HG02759 (cell line): ENCODE data around the gene RPL31.
"Not testable (repeated sequence)": the region's sequence is repeated elsewhere in the genome, so short reads cannot be mapped to it uniquely, and the experiment has no call there.

Experiments used
- ATAC-seq: cut with Tn5 transposase; IDR thresholded peaks from one replicate; pipeline ENCODE4 v1.9.1; 2021; ENCODE audit warnings: mild to moderate bottlenecking, moderate library complexity; ENCODE audit not compliant: unreplicated experiment

The RPL31 gene

DNA sequence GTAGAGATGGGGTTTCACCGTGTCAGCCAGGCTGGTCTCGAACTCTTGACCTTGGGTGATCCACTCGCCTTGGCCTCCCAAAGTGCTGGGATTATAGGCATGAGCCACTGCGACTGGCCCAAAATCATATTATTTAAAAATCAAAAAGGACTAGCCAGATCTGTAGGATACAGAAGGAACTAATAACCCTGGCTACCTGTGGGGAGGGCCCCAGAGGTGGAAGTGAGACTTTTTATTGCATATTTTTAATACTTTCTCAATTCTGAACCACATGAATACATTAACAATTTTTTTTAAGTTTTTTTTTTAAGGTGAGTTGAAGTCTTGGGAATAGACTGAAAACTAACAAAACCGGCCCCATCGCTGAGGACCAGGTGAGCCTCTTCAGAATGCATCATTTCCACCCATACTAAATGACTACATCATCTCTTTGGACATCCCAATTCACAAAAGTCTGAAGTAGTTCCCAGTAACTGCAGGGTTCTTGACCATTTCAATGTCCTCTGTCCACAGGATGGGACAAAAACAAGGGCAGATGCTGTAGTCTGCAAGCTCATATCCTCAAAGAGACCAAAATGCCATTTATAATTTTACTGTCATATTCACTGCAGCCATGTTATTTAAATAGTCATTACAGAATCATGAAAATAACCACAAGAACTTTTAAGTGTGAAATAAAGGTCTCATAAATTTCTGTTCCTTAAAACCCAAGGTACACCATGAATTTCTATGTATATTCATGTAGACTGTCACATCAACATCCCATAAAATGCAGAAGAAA, 21.4 kb downstream of the RPL31 start:
- no peak for ATAC-seq

GRCh38 chr2:101025561-101025960, 23.5 kb downstream of the RPL31 start:
- no peak for ATAC-seq

- ATAC-seq, result no peak
These were observed 24.2 kb downstream of the RPL31 start for GRCh38 chr2:101026253-101026701.

GRCh38 chr2:101026923-101027469, 24.9 kb downstream of the RPL31 start:
- no peak for ATAC-seq

- no peak for ATAC-seq
These were observed 25.8 kb downstream of the RPL31 start for GRCh38 chr2:101027852-101028251.

DNA sequence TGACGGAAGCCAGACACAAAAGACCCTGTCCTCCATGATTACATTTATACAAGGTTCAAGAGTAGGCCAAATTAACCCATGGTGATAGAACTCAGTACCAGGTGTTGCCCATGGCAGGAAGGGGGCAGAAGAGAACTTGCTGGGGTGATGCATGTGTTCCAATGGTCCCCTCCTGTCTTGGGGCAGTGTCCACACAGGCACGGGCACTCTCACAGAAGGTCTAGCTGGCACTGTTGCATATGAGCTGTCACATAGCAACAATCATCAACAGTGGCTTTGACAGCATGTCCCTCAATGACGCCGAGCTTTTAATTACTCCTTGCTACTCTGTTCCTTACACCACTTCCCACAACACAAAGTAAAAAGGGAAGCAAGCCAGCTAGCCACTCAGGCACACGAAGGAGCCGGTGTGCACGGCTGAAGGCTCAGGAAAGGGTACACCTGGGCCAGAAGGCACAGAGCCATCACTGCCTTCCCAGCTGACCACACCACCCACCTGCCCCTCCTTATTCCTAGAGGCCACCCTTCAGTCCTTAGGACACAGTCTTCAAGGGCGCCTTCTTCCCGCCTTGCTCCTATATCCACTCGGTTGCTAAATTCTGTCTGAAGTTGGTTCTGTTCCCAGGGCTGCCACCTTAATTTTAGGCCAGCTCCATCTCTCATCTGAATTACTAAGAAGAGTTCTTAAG, 28.9 kb downstream of the RPL31 start:
- ATAC-seq, result no peak

DNA sequence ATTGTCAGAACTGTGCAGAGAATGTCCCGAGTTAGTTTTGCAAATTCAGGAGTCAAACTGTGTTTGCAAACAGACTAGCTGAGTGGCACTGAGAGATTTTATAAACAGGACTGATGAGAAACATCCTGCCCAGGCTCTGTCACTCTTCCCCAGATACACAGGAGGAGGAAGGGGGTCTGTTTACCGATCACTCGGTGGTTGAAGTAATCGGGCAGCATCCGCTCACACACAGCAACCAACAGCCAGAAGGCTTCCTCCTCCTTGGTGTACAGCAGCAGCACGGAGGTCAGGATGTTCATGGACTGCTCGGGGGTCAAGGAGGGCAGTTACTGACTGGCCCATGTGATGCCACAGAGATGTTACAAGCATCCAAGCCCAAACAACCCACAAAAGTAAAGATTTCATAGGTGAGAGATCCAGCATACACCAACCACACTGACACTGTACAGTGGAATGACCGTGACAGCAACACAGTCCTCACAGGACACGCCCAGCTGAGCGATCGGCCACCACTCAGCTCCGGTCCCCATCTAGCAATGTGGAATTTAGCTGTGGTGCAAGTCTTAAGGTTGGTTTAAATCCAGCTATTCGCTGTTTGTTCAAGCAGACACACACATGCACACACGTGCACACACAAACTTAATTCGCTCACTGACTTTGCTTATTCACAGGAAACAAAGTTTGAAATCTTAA, 30.1 kb downstream of the RPL31 start:
- no peak for ATAC-seq

- ATAC-seq, result no peak
These were observed 34.5 kb downstream of the RPL31 start for GRCh38 chr2:101036562-101036961.

- no peak for ATAC-seq
These were observed 35.2 kb downstream of the RPL31 start for GRCh38 chr2:101037161-101037755.

DNA sequence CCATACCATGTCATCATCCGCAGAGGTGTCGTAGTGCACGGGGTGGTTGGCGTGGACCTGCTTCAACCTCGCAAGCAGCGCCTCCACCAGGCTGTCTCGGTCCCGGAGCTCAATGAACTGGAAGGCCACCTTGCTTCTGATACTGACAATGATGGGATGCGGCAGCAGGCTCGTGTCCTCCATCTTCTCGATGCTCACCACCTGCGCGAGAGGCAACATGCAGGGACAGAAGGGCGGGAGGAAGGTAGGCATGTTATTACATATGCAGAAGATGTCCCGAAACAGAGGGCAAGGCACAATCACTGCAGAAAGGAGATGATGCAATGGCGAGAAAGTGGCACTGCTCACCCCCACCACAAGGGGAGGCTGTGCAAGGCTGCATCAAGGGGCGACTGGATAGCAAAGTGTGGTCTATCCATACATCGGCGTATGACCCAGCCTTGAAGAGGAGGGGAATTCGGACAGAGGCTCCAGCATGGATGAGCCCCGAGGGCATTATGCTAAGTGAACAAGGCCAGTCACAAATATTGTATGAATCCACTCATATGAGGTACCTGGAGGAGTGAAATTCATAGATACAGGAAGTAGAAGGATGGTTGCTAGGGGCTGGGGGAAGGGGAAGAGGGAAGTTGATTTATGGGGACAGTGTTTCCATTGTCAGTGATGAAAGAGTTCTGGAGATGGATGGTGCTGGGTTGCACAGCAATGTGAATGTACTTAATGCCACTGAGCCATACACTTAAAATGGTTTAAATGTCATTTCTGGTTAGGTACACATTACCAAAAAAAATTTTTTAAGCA, 36.6 kb downstream of the RPL31 start:
- no peak for ATAC-seq

- no peak for ATAC-seq
These were observed 38.0 kb downstream of the RPL31 start for GRCh38 chr2:101040072-101040471.

DNA sequence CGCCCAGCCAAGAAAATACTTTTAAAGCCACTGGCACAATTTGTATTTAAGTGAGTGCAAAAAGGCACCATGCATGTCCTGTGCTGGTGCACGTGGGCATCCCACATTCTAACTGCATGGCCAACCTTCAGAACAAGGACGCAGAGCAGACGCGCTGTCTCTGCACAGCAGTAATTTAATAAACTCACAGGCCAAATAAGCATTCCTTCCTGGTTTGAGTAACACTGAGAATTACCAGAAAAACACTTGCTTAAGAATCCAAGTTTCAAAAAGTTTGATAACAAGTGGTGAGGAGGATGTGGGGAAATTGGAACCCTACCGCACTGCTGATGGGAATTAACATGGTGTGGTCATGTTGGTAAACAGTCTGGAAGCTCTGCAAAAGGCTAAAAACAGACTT, 38.7 kb downstream of the RPL31 start:
- no peak for ATAC-seq

DNA sequence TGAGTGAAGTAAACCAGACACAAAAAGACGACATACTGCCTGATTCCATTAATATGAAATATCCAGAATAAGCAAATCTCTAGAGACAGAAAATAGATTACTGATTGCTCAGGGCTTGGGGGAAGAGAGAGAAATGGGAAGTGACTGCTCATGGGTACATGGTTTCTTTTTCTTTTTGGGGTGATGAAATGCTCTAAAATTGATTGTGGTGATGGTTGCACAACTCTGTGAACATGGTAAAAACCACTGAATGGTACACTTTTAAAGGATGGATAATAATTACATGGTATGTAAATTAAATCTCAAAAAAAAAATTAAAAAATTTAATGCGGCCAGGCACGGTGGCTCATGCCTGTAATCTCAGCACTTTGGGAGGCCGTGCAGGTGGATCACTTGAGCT, 39.3 kb downstream of the RPL31 start:
- ATAC-seq, result no peak

DNA sequence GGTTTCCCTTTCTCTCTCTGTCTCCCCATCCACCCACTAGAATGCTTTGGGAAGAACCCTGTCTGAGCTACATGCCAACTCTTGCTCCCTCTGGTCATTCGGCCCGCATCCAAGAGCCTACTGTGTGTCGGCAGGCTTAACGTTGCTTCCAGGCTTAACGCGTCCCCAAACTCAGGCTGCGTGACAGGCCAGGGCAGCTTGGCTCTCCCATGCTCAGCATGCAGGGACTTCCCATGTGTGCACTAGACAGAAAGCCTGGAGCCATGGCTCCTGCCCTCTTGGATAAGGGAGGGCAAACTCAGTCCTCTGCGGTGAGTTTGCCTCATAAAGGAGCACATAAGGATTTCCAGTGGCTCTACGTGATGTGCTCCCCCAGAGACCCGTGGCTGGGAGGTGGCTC, 43.2 kb downstream of the RPL31 start:
- no peak for ATAC-seq

GRCh38 chr2:101047075-101047766, 45.1 kb downstream of the RPL31 start:
- ATAC-seq, result no peak

- no peak for ATAC-seq
These were observed 45.7 kb downstream of the RPL31 start for GRCh38 chr2:101047774-101048173.

DNA sequence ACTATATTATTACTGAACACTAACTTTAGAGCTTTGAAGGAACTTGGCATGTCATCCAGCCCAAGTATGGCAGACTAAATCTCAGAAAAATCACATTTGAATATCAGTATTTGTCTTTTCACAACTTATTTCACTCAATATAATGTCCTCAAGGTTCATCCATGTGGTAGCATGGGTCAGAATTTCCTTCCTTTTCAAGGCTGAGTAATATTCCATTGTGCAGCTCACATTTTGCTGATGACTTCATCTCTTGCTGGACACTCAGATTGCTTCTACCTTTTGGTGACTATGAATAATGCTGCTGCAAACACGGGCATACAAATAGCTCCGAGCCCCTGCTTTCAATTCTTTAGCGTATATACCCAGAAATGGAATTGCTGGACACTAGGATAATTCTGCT, 46.7 kb downstream of the RPL31 start:
- no peak for ATAC-seq

GRCh38 chr2:101050886-101051285, 48.8 kb downstream of the RPL31 start:
- ATAC-seq, result not testable (repeated sequence)

DNA sequence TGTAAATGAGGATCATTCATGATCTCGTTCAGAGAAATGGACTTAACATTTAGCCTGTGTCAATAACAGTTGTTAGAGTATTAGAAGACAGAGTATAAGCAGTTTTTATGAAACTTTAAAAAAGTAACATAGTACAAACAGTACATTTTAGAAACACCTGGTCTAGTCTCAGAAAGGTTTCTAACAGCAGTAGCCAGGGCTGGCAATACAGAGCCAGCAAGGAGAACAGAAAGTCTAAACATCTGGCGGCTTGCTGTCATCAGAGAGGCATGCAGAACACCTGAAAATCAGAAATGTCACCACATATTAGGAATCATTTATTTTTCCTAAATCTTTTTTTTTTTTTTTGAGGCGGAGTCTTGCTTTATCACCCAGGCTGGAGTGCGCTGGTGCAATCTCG, 50.1 kb downstream of the RPL31 start:
- ATAC-seq, result no peak

DNA sequence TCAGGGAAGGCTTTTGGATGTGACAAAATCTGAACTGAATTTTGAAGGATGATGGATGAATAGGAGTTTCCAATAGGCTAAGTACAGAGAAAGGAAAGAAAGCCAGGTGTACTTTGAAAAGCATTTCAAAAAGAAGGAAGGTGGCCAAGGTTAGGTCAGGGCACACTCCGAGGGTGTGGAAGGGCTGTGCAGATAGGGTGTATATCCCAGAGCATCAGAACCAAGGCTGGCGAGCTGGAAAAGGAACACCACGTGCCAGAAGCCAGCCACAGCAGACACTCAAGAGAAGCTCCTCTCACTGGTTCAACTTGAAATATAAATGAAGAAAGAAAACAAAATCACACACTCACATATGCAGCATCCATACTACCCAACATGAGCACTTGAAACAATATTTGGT, 51.0 kb downstream of the RPL31 start:
- ATAC-seq, result no peak
